ENCODE measurements around the gene TSC22D2. TPM values are rescaled to one million over a fixed set of nuclear protein-coding genes. Genes with fewer than 3 reads are reported as not detected.

TSC22D2 gene
- total RNA-seq, 1 experiment from 2014 or later = 26.5 TPM

GRCh38 chr3:150414959-150415358 lies 6.9 kb downstream of the TSC22D2 start:
- H2BK120ac ChIP-seq (ENCODE audit: low read depth, low read length, poor library complexity, severe bottlenecking) = no peak overlapping the region
- DNase-seq = no peak
- no peak overlapping the region for H3K23ac ChIP-seq (ENCODE audit: insufficient read length, low read depth, low read length)
- H2AK5ac ChIP-seq (ENCODE audit: insufficient read length, low read length) = no peak overlapping the region
- H3K14ac ChIP-seq (ENCODE audit: insufficient read depth, low read length) = no peak overlapping the region
- no peak for TF ChIP-seq CTCF (conservative IDR thresholded peaks at IDR 0.05)
- no peaks in the 10 kb centered on the region for H3K27me3 Mint-ChIP-seq (ENCODE audit: low read depth)
- H3K4me1 Mint-ChIP-seq = peaks cover 56 to 59% of the 10 kb centered on the region in 2 experiments
- 0 out of 5 replicates have a peak overlapping the region, but pooled peaks of 1 of the 2 experiments have one; percentile 30 for H3K4me3 Mint-ChIP-seq
- no peak overlapping the region for H3T11ph ChIP-seq (ENCODE audit: low read length)
- H3K79me1 ChIP-seq (ENCODE audit: insufficient read depth, low read depth, low read length, poor library complexity, severe bottlenecking) = no peaks in the 10 kb centered on the region
- no peaks in the 10 kb centered on the region for H3K27me3 ChIP-seq (ENCODE audit: insufficient read depth, low read length)
- no peak overlapping the region for H4K5ac ChIP-seq (ENCODE audit: insufficient read length, low read depth, low read length)
- no peak overlapping the region for H3K27ac Mint-ChIP-seq
- H3K4me1 ChIP-seq (ENCODE audit: insufficient read depth, low read length) = no peaks in the 10 kb centered on the region
- H4K20me1 ChIP-seq (ENCODE audit: control insufficient read depth, insufficient read depth, insufficient read length) = no peaks in the 10 kb centered on the region
- H2AFZ ChIP-seq (ENCODE audit: low read length) = no peak overlapping the region
- WGBS (ENCODE audit: extremely low coverage, insufficient read length, low lambda C conversion rate) = no CpG with 5 or more reads among the region's 5 CpGs
- H3K9me3 ChIP-seq (ENCODE audit: control insufficient read depth, low read depth, low read length) = no peaks in the 10 kb centered on the region
- H2BK15ac ChIP-seq (ENCODE audit: low read depth, low read length) = no peak overlapping the region
- H2BK20ac ChIP-seq (ENCODE audit: low read depth, low read length, poor library complexity, severe bottlenecking) = no peak overlapping the region
- H3K23me2 ChIP-seq (ENCODE audit: insufficient read length, low read depth, low read length, poor library complexity, severe bottlenecking) = peaks cover 14% of the 10 kb centered on the region
- H2BK12ac ChIP-seq (ENCODE audit: insufficient read length, low read depth, low read length) = no peak overlapping the region
- H3K18ac ChIP-seq (ENCODE audit: insufficient read length, low read depth, low read length) = no peak overlapping the region
- H4K91ac ChIP-seq (ENCODE audit: insufficient read length, low read depth, low read length) = no peak overlapping the region
- H3K9ac ChIP-seq (ENCODE audit: extremely low read depth, insufficient read length, low read length) = no peak overlapping the region
- H2BK5ac ChIP-seq (ENCODE audit: insufficient read length, low read length) = no peak overlapping the region
- no peak overlapping the region for H3K4me2 ChIP-seq (ENCODE audit: insufficient read depth, insufficient read length, low read length)
- H3K56ac ChIP-seq (ENCODE audit: insufficient read length, low read depth, low read length) = no peak overlapping the region
- no peak overlapping the region for H4K8ac ChIP-seq (replicated peaks; ENCODE audit: insufficient read length, low read depth, low read length)
- no peak overlapping the region for H3K4ac ChIP-seq (ENCODE audit: low read depth, low read length)
- peaks cover 20% of the 10 kb centered on the region; the same call in 1 of the 2 replicates for H3K79me2 ChIP-seq (ENCODE audit: insufficient read depth, low read length)
- H3K36me3 Mint-ChIP-seq (ENCODE audit: insufficient read depth in 1 of 3, low read depth in 3 of 3) = peaks cover 0 to 16% (median 10%) of the 10 kb centered on the region in 3 experiments; a peak in 5 of 7 replicates
- H3K27ac ChIP-seq (ENCODE audit: insufficient read length, low read depth, low read length) = no peak overlapping the region
- no peaks in the 10 kb centered on the region for H3K9me3 Mint-ChIP-seq

Data from H9 (cell line).